Right lobe of liver (tissue), 6 donors: Measurements from ENCODE around the gene CHI3L1. TPM values are rescaled to one million over a fixed set of nuclear protein-coding genes. Genes with fewer than 3 reads are reported as not detected.
"Not testable (repeated sequence)": the region's sequence is repeated elsewhere in the genome, so short reads cannot be mapped to it uniquely, and the experiment has no call there.

ENCODE experiments used
- ATAC-seq, 4 donors: fragments of 200-7000 bp; cut with Tn5 transposase; one replicate each; pipeline ENCODE4 v1.9.1; 2020; ENCODE audit warnings: mild to moderate bottlenecking in 4 of 4, moderate library complexity in 4 of 4
- DNase-seq, 3 donors: peaks; one replicate each; pipeline ENCODE4 v3.0.0-alpha.2; 2020
- H3K27ac ChIP-seq, 3 donors: fragments of 200-600 bp; one replicate each; pipeline ENCODE4 v1.8.0; 2022
- H3K27me3 ChIP-seq, 2 donors: fragments of 200-600 bp; one replicate each; pipeline ENCODE4 v1.8.0; 2022
- H3K36me3 ChIP-seq, 4 donors: fragments of 200-600 bp; sonication (generic) in 1 of 4; one replicate each; pipeline versions ENCODE4 v1.5.1 to v1.8.0; 2017 to 2022; ENCODE audit warnings: control low read depth in 1 of 4
- H3K4me1 ChIP-seq, 4 donors: fragments of 200-600 bp; sonication (generic) in 1 of 4; one replicate each; pipeline versions ENCODE4 v1.5.1 to v1.8.0; 2017 to 2022; ENCODE audit warnings: control low read depth in 1 of 4
- H3K4me3 ChIP-seq, 3 donors: fragments of 200-600 bp; one replicate each; pipeline ENCODE4 v1.8.0; 2022
- H3K9me3 ChIP-seq, 4 donors: fragments of 200-600 bp; sonication (generic) in 1 of 4; one replicate each; pipeline versions ENCODE4 v1.5.1 to v1.8.0; 2017 to 2022; ENCODE audit warnings: control low read depth in 1 of 4
- POLR2A ChIP-seq: fragments of 450-650 bp; IDR thresholded peaks from one replicate; pipeline ENCODE4 v1.6.1; 2017; ENCODE audit warnings: antibody characterized with exemption, mild to moderate bottlenecking
- WGBS: methylation state at CpG from one replicate; pipeline ENCODE4 v1.1.6; 2018; ENCODE audit warnings: low coverage, low lambda C conversion rate; ENCODE audit not compliant: insufficient coverage; ENCODE audit errors: missing lambda C conversion rate; 5-methylcytosine and 5-hydroxymethylcytosine counted together
- intact Hi-C, 2 donors: fragments of 100-400 bp; cut with DNase I; formaldehyde crosslinking; loops; one replicate each; pipeline versions ENCODE4 v1.11.2 to v1.14.1; 2022
- long read RNA-seq: library from polyadenylated mRNA; unstranded; transcript quantifications from one replicate; pipeline ENCODE4 v2.0.0, GENCODE V29; 2019
- total RNA-seq, 6 experiments: library from RNA; depleted of rRNA in 2 of 6; stranded (reverse); fragments of >200 nt in 2 of 6; fragmentation: NEBNext Ultra II Directional in 3 of 6; extraction: Animal tissue kit (Norgen Biotek cat#: 25700) in 3 of 6; gene quantifications; one replicate each; pipeline versions ENCODE4 v1.1.0 to v1.2.4, GENCODE V29; 2016 to 2023
- TF ChIP-seq, protein P1 (sequence below), 4 donors: fragments of 200-600 bp in 3 of 4; fragments of 450-650 bp in 1 of 4; IDR thresholded peaks; one replicate each; pipeline versions ENCODE4 v1.5.1 to v1.8.0; 2016 to 2022; ENCODE audit warnings: antibody characterized with exemption in 4 of 4, mild to moderate bottlenecking in 2 of 4
- donor health status: DM: no; HTN: yes; CAD: no.
- donor health status: DM: no; HTN: no; CAD: no.
- donor health status: DM: no; HTN: no; CAD: no.
- donor health status: DM: no; HTN: yes; CAD: no.
- donor health status: DM: no; HTN: yes; CAD: no.

The CHI3L1 gene
- 100 to 1,000 TPM in 3 of 6 experiments, 10 to 100 TPM in 2, 1 to 10 TPM in 1; 2.8 to 397 (median 219) TPM for total RNA-seq
- long read RNA-seq, result 0 reads

DNA sequence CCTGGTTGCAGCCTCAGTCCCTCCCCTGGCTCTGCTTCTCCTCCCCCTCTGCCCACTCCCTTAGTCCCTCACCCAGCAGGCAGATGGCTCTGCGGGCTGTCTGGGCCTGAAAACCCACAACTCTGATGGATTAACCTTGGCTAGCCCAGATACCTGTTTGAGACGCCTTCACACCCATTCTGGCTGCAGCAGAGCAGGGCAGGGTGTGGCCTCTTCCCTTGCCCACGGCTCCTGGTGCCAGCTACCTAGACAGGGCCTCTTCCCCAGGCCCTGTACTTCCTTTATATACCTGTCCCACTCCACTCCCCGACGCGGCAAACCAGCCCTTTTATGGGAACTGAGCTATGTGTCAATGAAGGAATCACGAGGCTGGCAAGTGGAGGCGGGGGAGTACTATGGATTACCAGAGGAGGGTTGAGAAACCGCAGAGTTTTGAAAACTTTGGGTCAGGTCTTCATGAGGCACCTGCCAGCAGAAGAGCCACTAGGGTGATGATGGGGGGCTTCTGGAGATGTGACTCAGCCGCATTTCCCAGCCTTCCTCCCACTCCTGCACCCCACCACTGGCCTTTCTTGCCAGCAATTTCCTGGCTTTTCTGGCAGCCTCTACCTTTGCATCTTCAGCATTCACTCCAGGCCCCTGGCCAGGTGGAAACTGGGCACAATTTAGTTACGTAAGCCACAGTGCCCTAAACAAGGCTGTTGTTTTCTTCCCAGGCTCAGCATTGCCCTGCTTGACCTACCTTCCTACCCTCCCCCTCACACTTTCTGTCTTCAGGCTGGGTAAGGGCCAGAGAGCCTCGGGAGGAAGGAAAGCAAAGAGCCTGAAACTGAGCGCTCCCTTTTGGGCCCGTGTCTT lies at the start of gene CHI3L1:
Gene CHI3L1, minus strand, starts transcription at position 259 of the 858 bp plus-strand sequence. Its CDS starts 81 bp downstream, at position 178.
- H3K4me1 ChIP-seq, result no peaks in the 10 kb centered on the region
- peak; percentile 63 to 79 (median 74) for ATAC-seq
- no peak within 1 kb of the TSS for H3K4me3 ChIP-seq
- TF ChIP-seq POLR2A, result peak; percentile 68
- TF ChIP-seq, protein P1, sequence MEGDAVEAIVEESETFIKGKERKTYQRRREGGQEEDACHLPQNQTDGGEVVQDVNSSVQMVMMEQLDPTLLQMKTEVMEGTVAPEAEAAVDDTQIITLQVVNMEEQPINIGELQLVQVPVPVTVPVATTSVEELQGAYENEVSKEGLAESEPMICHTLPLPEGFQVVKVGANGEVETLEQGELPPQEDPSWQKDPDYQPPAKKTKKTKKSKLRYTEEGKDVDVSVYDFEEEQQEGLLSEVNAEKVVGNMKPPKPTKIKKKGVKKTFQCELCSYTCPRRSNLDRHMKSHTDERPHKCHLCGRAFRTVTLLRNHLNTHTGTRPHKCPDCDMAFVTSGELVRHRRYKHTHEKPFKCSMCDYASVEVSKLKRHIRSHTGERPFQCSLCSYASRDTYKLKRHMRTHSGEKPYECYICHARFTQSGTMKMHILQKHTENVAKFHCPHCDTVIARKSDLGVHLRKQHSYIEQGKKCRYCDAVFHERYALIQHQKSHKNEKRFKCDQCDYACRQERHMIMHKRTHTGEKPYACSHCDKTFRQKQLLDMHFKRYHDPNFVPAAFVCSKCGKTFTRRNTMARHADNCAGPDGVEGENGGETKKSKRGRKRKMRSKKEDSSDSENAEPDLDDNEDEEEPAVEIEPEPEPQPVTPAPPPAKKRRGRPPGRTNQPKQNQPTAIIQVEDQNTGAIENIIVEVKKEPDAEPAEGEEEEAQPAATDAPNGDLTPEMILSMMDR (IDR thresholded peaks at IDR 0.05), result no peak
- intact Hi-C loops, result no loop called here
- peak in 2 of 3 donors; percentile 67 to 73 for DNase-seq
- H3K27me3 ChIP-seq, result no peaks in the 10 kb centered on the region
- WGBS, result 23% methylated on average over 11 of the region's 14 CpGs
- peak within 1 kb of the TSS in 1 of 3 donors; percentile 18 for H3K27ac ChIP-seq
- H3K36me3 ChIP-seq, result no peaks in the 10 kb centered on the region
- H3K9me3 ChIP-seq, result no peaks in the 10 kb centered on the region

DNA sequence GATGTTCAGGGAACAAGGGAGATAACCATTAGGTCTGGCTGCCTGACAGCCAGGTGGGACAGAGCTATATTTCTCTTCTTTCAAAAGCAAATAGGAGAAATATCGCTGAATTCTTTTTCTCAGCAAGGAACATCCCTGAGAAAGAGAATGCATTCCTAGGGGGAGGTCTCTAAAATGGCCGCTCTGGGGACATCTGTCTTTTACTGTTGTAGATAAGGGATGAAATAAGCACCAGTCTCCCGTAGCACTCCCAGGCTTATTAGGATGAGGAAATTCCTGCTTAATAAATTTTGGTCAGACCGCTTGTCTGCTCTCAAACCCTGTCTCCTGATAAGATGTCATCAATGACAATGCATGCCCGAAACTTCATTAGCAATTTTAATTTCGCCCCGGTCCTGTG lies 48.4 kb upstream of the CHI3L1 start:
- ATAC-seq, DNase-seq, intact Hi-C loops, H3K27ac ChIP-seq, H3K36me3 ChIP-seq, H3K4me1 ChIP-seq, H3K4me3 ChIP-seq, H3K9me3 ChIP-seq, H3K27me3 ChIP-seq: not testable (repeated sequence)
- WGBS, result 78% methylated on average over 6 of the region's 7 CpGs

DNA sequence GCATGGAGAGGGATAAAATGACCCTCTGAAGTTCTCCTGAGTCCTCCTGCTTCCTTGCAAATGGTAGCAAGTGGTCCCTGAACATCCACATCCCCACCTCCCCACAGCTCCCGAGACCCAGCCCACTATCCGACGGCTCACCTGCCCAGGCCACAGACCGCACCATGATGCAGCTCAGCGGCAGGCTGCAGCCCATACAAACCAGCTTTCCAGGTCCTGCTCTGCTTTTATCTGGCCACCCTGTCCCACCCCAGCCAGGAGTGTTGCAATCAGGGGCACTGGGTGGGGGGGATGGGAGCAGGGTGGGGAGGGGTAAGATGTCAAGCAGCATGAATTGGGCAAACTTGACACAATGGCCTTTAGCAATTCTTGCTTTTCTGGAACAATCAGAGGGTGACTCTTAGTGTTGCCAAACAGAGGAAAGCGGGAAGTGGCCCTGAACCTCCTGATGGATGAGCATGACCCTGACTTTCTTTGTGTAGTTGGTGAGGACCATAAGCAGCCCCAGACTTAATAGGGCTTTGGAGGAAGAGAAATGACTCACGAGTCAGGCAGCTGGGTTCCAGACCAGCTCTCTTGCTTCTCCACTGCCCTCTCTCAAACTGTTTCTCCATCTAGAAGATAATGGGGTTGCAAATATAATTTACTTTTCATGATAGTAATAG lies 43.1 kb upstream of the CHI3L1 start, which contains the start of gene CHIT1:
Gene CHIT1, minus strand, starts transcription at position 203 of the 665 bp plus-strand sequence. Its CDS starts 37 bp downstream, at position 166.
- Histone ChIP-seq H3K4me1 (no peaks in the 10 kb centered on the region), H3K27me3 (no peaks in the 10 kb centered on the region), H3K27ac (no peak within 1 kb of the TSS), H3K9me3 (no peaks in the 10 kb centered on the region), H3K36me3 (no peaks in the 10 kb centered on the region), H3K4me3 (no peak within 1 kb of the TSS)
- no peak for DNase-seq
- intact Hi-C loops, result no loop called here
- no peak for ATAC-seq
- 36% methylated on average over 1 of the region's 7 CpGs for WGBS
- TF ChIP-seq, protein P1 (IDR thresholded peaks at IDR 0.05), result no peak
- no peak for TF ChIP-seq POLR2A

DNA sequence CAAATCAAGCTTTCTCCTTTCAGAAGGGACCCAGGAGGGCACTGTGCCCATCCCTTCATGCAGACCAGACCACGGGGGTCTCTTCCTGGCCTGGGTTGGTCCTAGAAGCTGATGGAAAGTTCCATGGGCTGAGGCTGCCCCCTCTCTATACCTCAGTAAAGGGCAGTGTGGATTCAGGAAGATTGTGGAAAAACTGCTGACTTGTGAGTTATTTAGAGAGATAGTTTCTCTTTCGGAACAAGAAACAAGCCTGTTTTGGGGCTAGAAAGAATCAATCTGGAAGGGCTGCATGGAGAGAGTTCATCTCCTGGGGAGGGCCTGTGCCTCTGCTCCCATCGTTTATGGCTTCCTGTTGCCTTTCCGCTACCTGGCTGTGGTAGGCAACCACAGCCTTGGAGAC lies 42.2 kb upstream of the CHI3L1 start:
- Histone ChIP-seq H3K27ac (no peak overlapping the region), H3K4me3 (no peak overlapping the region), H3K9me3 (no peaks in the 10 kb centered on the region), H3K27me3 (no peaks in the 10 kb centered on the region), H3K36me3 (no peaks in the 10 kb centered on the region), H3K4me1 (no peaks in the 10 kb centered on the region)
- ATAC-seq, result peak in 1 of 4 donors; percentile 13
- DNase-seq, result no peak
- WGBS, result 49% methylated on average over 4 of the region's 4 CpGs
- TF ChIP-seq POLR2A, result no peak
- TF ChIP-seq, protein P1 (IDR thresholded peaks at IDR 0.05), result no peak
- intact Hi-C loops, result no loop called here
